OCI-LY1 (cell line): ENCODE data around the gene GPR183.
A peak's percentile ranks its signal among the peaks of the same experiment; 100 is the strongest.

Source experiments
- H2AFZ ChIP-seq: fragments of 200-600 bp; sonication (generic), shearing (Covaris generic); 2 replicates; pipeline ENCODE4 v1.6.0; 2014; ENCODE audit warnings: antibody characterized with exemption, mild to moderate bottlenecking, low read length
- H3F3A ChIP-seq: fragments of 200-600 bp; sonication (generic), shearing (Covaris generic); 2 replicates; pipeline ENCODE4 v1.6.0; 2014; ENCODE audit warnings: mild to moderate bottlenecking, antibody characterized with exemption, low read length, moderate library complexity; ENCODE audit not compliant: insufficient read depth
- H3K27ac ChIP-seq: fragments of 200-600 bp; sonication (generic); 2 replicates; pipeline ENCODE4 v1.5.1; 2014; ENCODE audit warnings: low read length, mixed run types, mild to moderate bottlenecking, low read depth; ENCODE audit not compliant: poor library complexity, severe bottlenecking
- H3K27me3 ChIP-seq: fragments of 200-600 bp; sonication (generic); 2 replicates; pipeline ENCODE4 v1.6.0; 2014; ENCODE audit warnings: antibody characterized with exemption, mild to moderate bottlenecking, low read length, moderate library complexity; ENCODE audit not compliant: insufficient read depth
- H3K36me3 ChIP-seq: fragments of 200-600 bp; sonication (generic); 2 replicates; pipeline ENCODE4 v1.6.1; 2014; ENCODE audit warnings: mild to moderate bottlenecking, antibody characterized with exemption, low read length, moderate library complexity, mixed read lengths; ENCODE audit not compliant: insufficient read depth
- H3K4me1 ChIP-seq: fragments of 200-600 bp; sonication (generic); 2 replicates; pipeline ENCODE4 v1.5.1; 2014; ENCODE audit warnings: mild to moderate bottlenecking, low read length, moderate library complexity; ENCODE audit not compliant: insufficient read depth, severe bottlenecking
- H3K4me2 ChIP-seq: fragments of 200-600 bp; sonication (generic), shearing (Covaris generic); 2 replicates; pipeline ENCODE4 v1.6.1; 2014; ENCODE audit warnings: low read length
- H3K4me3 ChIP-seq: fragments of 200-600 bp; sonication (generic); 2 replicates; pipeline ENCODE4 v1.5.1; 2014; ENCODE audit warnings: low read length, low read depth, mild to moderate bottlenecking, mixed read lengths; ENCODE audit not compliant: poor library complexity, severe bottlenecking
- H3K79me2 ChIP-seq: fragments of 200-600 bp; shearing (Covaris generic); 2 replicates; pipeline ENCODE4 v1.6.1; 2016; ENCODE audit warnings: mixed run types, low read length, mixed read lengths; ENCODE audit not compliant: insufficient read depth
- H3K9ac ChIP-seq: fragments of 200-600 bp; sonication (generic), shearing (Covaris generic); 2 replicates; pipeline ENCODE4 v1.6.1; 2014; ENCODE audit warnings: mild to moderate bottlenecking, low read length, mixed read lengths
- H3K9me2 ChIP-seq: fragments of 200-600 bp; sonication (generic), shearing (Covaris generic); 2 replicates; pipeline ENCODE4 v1.6.1; 2014; ENCODE audit warnings: low read depth, mild to moderate bottlenecking, low read length, mixed read lengths
- H3K9me3 ChIP-seq: fragments of 200-600 bp; shearing (Covaris generic); 2 replicates; pipeline ENCODE4 v1.6.1; 2014; ENCODE audit warnings: low read length, mixed read lengths
- H4K20me1 ChIP-seq: fragments of 200-600 bp; sonication (generic), shearing (Covaris generic); 2 replicates; pipeline ENCODE4 v1.6.0; 2016; ENCODE audit warnings: mild to moderate bottlenecking, low read length; ENCODE audit not compliant: insufficient read depth
- CTCF ChIP-seq: fragments of 200-600 bp; sonication (generic), shearing (Covaris generic); IDR thresholded peaks from 2 replicates; pipeline ENCODE4 v1.5.1; 2017; ENCODE audit warnings: mild to moderate bottlenecking, antibody characterized with exemption, low read length, moderate library complexity, mixed read lengths
- EZH2 ChIP-seq: fragments of 200-600 bp; sonication (generic), shearing (Covaris generic); IDR thresholded peaks from 2 replicates; pipeline ENCODE4 v1.8.0; 2017; ENCODE audit warnings: borderline replicate concordance, mixed run types, mild to moderate bottlenecking, antibody characterized with exemption, low read length, moderate library complexity, mixed read lengths

Gene GPR183

DNA sequence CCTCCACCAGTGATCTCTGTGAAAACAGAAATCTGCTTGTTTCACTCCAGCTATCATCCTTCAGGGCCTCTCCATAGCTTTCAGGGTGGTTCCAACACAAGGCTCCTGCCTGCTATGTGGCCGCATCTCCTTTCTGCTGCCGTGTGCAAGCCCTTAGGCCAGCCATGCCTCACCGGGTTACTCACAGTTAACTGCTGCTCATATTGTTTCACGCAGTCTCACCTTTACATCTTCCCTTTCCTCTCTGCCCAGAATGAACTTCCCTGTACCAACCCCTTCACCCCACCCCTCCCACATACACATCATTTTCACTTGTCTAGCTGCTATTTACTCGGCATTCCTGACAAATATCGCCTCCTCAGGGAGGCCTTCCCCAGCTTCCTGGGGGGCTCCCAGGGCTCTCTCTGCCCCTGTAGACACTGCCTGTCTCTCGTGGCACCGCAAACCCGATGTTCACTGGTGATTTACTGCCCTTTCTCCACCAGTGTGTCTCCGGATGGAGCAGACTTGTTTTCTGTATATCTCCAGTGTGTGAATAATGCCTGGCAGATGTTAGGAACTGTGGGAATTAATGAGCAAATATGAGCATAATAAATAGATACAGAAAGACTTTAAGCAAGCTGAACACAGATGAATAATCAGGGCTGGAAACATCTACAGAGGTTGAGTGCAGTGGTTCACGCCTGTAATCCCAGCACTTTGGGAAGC is 39.3 kb upstream of the GPR183 start:
- no peaks in the 10 kb centered on the region for H3K9me3 ChIP-seq
- peak overlapping the region; percentile 82 for H3K4me3 ChIP-seq
- H3F3A ChIP-seq: peaks cover 5% of the 10 kb centered on the region; the same call in 1 of the 2 replicates
- peak overlapping the region; percentile 84 for H3K4me2 ChIP-seq
- H3K27ac ChIP-seq: peak overlapping the region; percentile 99
- peak overlapping the region; percentile 49 for H3K9ac ChIP-seq
- no peak overlapping the region for H2AFZ ChIP-seq
- no peaks in the 10 kb centered on the region for H4K20me1 ChIP-seq
- H3K79me2 ChIP-seq: peaks cover 92% of the 10 kb centered on the region
- peaks cover 89% of the 10 kb centered on the region for H3K36me3 ChIP-seq
- H3K4me1 ChIP-seq: peaks cover 97% of the 10 kb centered on the region
- no peaks in the 10 kb centered on the region for H3K27me3 ChIP-seq
- TF ChIP-seq EZH2: no peak
- no peaks in the 10 kb centered on the region for H3K9me2 ChIP-seq

DNA sequence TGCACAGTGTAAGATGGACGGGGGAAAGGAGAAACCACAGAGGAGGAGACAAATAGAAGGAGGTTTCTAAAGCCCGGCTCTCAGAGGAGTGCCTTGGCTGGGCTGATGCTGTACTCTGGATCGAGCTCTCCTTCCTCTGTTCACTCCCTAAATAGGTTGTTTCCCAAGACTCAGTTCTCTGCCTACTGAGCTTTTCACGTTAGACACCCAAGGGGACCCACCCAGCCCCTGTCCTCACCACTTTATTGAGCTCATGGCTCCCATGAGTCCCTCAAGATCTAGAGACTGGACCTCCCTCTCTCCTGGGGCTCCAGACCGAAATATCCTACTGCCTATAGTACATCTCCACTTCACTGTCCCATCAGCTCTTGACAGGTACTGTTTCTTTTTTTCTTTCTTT is 38.1 kb upstream of the GPR183 start:
- Histone ChIP-seq H3K4me2 (peak overlapping the region; percentile 84), H3K9me2 (no peaks in the 10 kb centered on the region), H4K20me1 (no peaks in the 10 kb centered on the region), H3F3A (peaks cover 5% of the 10 kb centered on the region; the same call in 1 of the 2 replicates), H3K9ac (peak overlapping the region; percentile 98), H2AFZ (no peak overlapping the region), H3K36me3 (peaks cover 91% of the 10 kb centered on the region), H3K27me3 (no peaks in the 10 kb centered on the region), H3K4me3 (peak overlapping the region; percentile 82), H3K79me2 (peaks cover 92% of the 10 kb centered on the region), H3K9me3 (no peaks in the 10 kb centered on the region), H3K27ac (peak overlapping the region; percentile 99), H3K4me1 (peaks cover 96% of the 10 kb centered on the region)
- TF ChIP-seq CTCF (no peak), EZH2 (no peak)

- H3K36me3 ChIP-seq: peaks cover 92% of the 10 kb centered on the region
- peak overlapping the region; percentile 82 for H3K4me3 ChIP-seq
- no peaks in the 10 kb centered on the region for H3K9me2 ChIP-seq
- no peaks in the 10 kb centered on the region for H4K20me1 ChIP-seq
- peak overlapping the region; percentile 98 for H3K9ac ChIP-seq
- peaks cover 96% of the 10 kb centered on the region for H3K4me1 ChIP-seq
- no peaks in the 10 kb centered on the region for H3K27me3 ChIP-seq
- peaks cover 95% of the 10 kb centered on the region for H3K79me2 ChIP-seq
- H2AFZ ChIP-seq: no peak overlapping the region
- peak overlapping the region; percentile 84 for H3K4me2 ChIP-seq
- peaks cover 5% of the 10 kb centered on the region; the same call in 1 of the 2 replicates for H3F3A ChIP-seq
- H3K27ac ChIP-seq: peak overlapping the region; percentile 99
- TF ChIP-seq EZH2: no peak
- no peak for TF ChIP-seq CTCF
- H3K9me3 ChIP-seq: no peaks in the 10 kb centered on the region
These were observed 37.5 kb upstream of the GPR183 start for GRCh38 chr13:99344610-99345208.
